GM15510 (cell line): ENCODE measurements around the gene PACRG.

Experiments
- POLR2A ChIP-seq: IDR thresholded peaks from 3 replicates; pipeline ENCODE4 v1.6.1; 2011; ENCODE audit warnings: borderline replicate concordance; ENCODE audit not compliant: insufficient read length; ENCODE audit errors: extremely low read depth

PACRG gene

GRCh38 chr6:163323274-163323673, 595.5 kb downstream of the PACRG start:
- TF ChIP-seq POLR2A = no peak

- TF ChIP-seq POLR2A = no peak
These were observed 595.9 kb downstream of the PACRG start for GRCh38 chr6:163323705-163324104.

- TF ChIP-seq POLR2A = no peak
These were observed 596.5 kb downstream of the PACRG start for GRCh38 chr6:163324326-163324687.

- no peak for TF ChIP-seq POLR2A
These were observed 597.1 kb downstream of the PACRG start for GRCh38 chr6:163324688-163325389.

- TF ChIP-seq POLR2A = no peak
These were observed 597.6 kb downstream of the PACRG start for GRCh38 chr6:163325390-163325784.

- no peak for TF ChIP-seq POLR2A
These were observed 599.5 kb downstream of the PACRG start for GRCh38 chr6:163327165-163327880.

- no peak for TF ChIP-seq POLR2A
These were observed 600.1 kb downstream of the PACRG start for GRCh38 chr6:163327921-163328320.

GRCh38 chr6:163328411-163328810, 600.6 kb downstream of the PACRG start:
- no peak for TF ChIP-seq POLR2A

GRCh38 chr6:163329991-163330390, 602.2 kb downstream of the PACRG start:
- no peak for TF ChIP-seq POLR2A

GRCh38 chr6:163331245-163331644, 603.5 kb downstream of the PACRG start:
- no peak for TF ChIP-seq POLR2A

GRCh38 chr6:163332575-163332974, 604.8 kb downstream of the PACRG start:
- no peak for TF ChIP-seq POLR2A

GRCh38 chr6:163333038-163333437, 605.3 kb downstream of the PACRG start:
- TF ChIP-seq POLR2A = no peak

GRCh38 chr6:163333701-163334663, 606.2 kb downstream of the PACRG start:
- no peak for TF ChIP-seq POLR2A

GRCh38 chr6:163335056-163335455, 607.3 kb downstream of the PACRG start:
- no peak for TF ChIP-seq POLR2A

- TF ChIP-seq POLR2A = no peak
These were observed 608.1 kb downstream of the PACRG start for GRCh38 chr6:163335671-163336545.

GRCh38 chr6:163336961-163337360, 609.2 kb downstream of the PACRG start:
- no peak for TF ChIP-seq POLR2A
